DOHH2 (cell line): Measurements from ENCODE around the gene TMEM203.

Experiments
- CTCF ChIP-seq: fragments of 200-600 bp; sonication (generic); IDR thresholded peaks from one replicate; pipeline ENCODE4 v1.5.1; 2014; ENCODE audit warnings: antibody characterized with exemption, mild to moderate bottlenecking, low read depth, low read length; ENCODE audit not compliant: poor library complexity, severe bottlenecking
- EZH2phosphoT487 ChIP-seq: fragments of 200-600 bp; sonication (generic); IDR thresholded peaks from 2 replicates; pipeline ENCODE4 v1.6.1; 2017; ENCODE audit warnings: borderline replicate concordance, mild to moderate bottlenecking, antibody characterized with exemption, low read length, moderate library complexity, mixed read lengths

- no peak for TF ChIP-seq CTCF
- no peak for TF ChIP-seq EZH2phosphoT487
Observed at GRCh38 chr9:137170486-137171148, 34.8 kb downstream of the TMEM203 start.
